Vagina (tissue), 2 donors: Measurements from ENCODE around the gene USH1C.

Source experiments
- CTCF ChIP-seq, 3 experiments: fragments of 450-650 bp in 2 of 3; fragments of 200-600 bp in 1 of 3; sonication (generic) in 1 of 3; IDR thresholded peaks; one replicate each; pipeline ENCODE4 v1.5.1; 2017 to 2019; ENCODE audit warnings: antibody characterized with exemption in 3 of 3, mild to moderate bottlenecking in 2 of 3, moderate library complexity in 2 of 3
- POLR2A ChIP-seq, 2 donors: fragments of 450-650 bp; IDR thresholded peaks; one replicate each; pipeline ENCODE4 v1.6.1; 2017; ENCODE audit warnings: antibody characterized with exemption in 2 of 2, mild to moderate bottlenecking in 2 of 2, moderate library complexity in 2 of 2

GRCh38 chr11:17502630-17503029 lies 41.6 kb downstream of the USH1C start:
- TF ChIP-seq CTCF (IDR thresholded peaks at IDR 0.05) (no peak), POLR2A (IDR thresholded peaks at IDR 0.05) (no peak)
